Naive thymus-derived CD8-positive, alpha-beta T cell (primary cell): Measurements from ENCODE around the gene ZSWIM1. TPM values are rescaled to one million over a fixed set of nuclear protein-coding genes. Genes with fewer than 3 reads are reported as not detected.

ENCODE experiments used
- ATAC-seq, 2 donors: fragments of 150-1000 bp; cut with Tn5 transposase in 1 of 2; sonication (Bioruptor Pico), chemical (Tn5 transposase) in 1 of 2; 1 replicate in 1 of 2; 2 replicates in 1 of 2; pipeline ENCODE4 v1.10.0; 2021; ENCODE audit warnings: mild to moderate bottlenecking in 2 of 2, moderate library complexity in 2 of 2
- POLR2A ChIA-PET: fragments of 350-600 bp; sonication (Branson Sonifier 250); formaldehyde crosslinking; loops from one replicate; lab custom pipeline; 2021; ENCODE audit warnings: antibody characterized with exemption; lab: Charles Lee
- DNase-seq, 10 donors: peaks; one replicate each; pipeline versions ENCODE4 v3.0.0 to v3.0.0-alpha.2; 2020 to 2022
- H3K27ac Mint-ChIP-seq, 10 donors: one replicate each; pipeline ENCODE4 v1.8.0; 2020 to 2022; ENCODE audit warnings: mild to moderate bottlenecking in 10 of 10, mixed read lengths in 10 of 10, moderate library complexity in 4 of 10, inconsistent platforms in 1 of 10
- H3K27me3 Mint-ChIP-seq, 5 donors: one replicate each; pipeline ENCODE4 v1.8.0; 2021 to 2022; ENCODE audit warnings: mixed read lengths in 5 of 5
- H3K36me3 Mint-ChIP-seq, 3 donors: one replicate each; pipeline ENCODE4 v1.8.0; 2020 to 2022; ENCODE audit warnings: mixed read lengths in 3 of 3, mild to moderate bottlenecking in 2 of 3, inconsistent platforms in 1 of 3
- H3K4me1 Mint-ChIP-seq, 4 donors: one replicate each; pipeline ENCODE4 v1.8.0; 2021 to 2022; ENCODE audit warnings: mixed read lengths in 4 of 4
- H3K4me3 Mint-ChIP-seq, 10 donors: one replicate each; pipeline ENCODE4 v1.8.0; 2020 to 2022; ENCODE audit warnings: mild to moderate bottlenecking in 10 of 10, mixed read lengths in 10 of 10, moderate library complexity in 6 of 10, inconsistent platforms in 1 of 10
- H3K9me3 Mint-ChIP-seq, 9 donors: one replicate each; pipeline ENCODE4 v1.8.0; 2020 to 2022; ENCODE audit warnings: mixed read lengths in 9 of 9, mild to moderate bottlenecking in 3 of 9, inconsistent platforms in 1 of 9, moderate library complexity in 1 of 9
- polyA plus RNA-seq, 3 donors: library from polyadenylated mRNA; unstranded; fragments of 300-500 nt; fragmentation: Illumina TruSeq; gene quantifications; one replicate each; pipeline ENCODE4 v1.2.3, GENCODE V29; 2021
- total RNA-seq, 8 experiments: library from RNA in 2 of 8; stranded (reverse) in 2 of 8; gene quantifications; one replicate each; pipeline ENCODE4 v1.2.3 and lab custom pipeline; 2021 to 2026

ZSWIM1 gene
- total and polyA plus RNA-seq, 5 experiments from 2014 or later: 0.96 to 17.6 (median 9.8) TPM

- peaks cover 5 to 36% (median 27%) of the 10 kb centered on the region in 5 donors for H3K27me3 Mint-ChIP-seq
- no peaks in the 10 kb centered on the region for H3K9me3 Mint-ChIP-seq
- H3K4me3 Mint-ChIP-seq: no peak overlapping the region
- no peaks in the 10 kb centered on the region for H3K36me3 Mint-ChIP-seq
- POLR2A ChIA-PET: interaction anchor here (0.6 to 2.8 kb wide), 2 partner anchors 16 to 105 kb away, joined by 3 to 12 read pairs; partner anchors contain the start of gene PCIF1
- DNase-seq (no peak), ATAC-seq (no peak)
- H3K4me1 Mint-ChIP-seq: peaks cover 0 to 3% (median under 1%) of the 10 kb centered on the region in 4 donors
- no peak overlapping the region for H3K27ac Mint-ChIP-seq
Measured at GRCh38 chr20:45918182-45918737, 37.2 kb downstream of the ZSWIM1 start.

GRCh38 chr20:45918779-45919537 is 37.9 kb downstream of the ZSWIM1 start:
- no peaks in the 10 kb centered on the region for H3K9me3 Mint-ChIP-seq
- peaks cover 0 to 3% (median under 1%) of the 10 kb centered on the region in 4 donors for H3K4me1 Mint-ChIP-seq
- ATAC-seq: no peak
- H3K36me3 Mint-ChIP-seq: no peaks in the 10 kb centered on the region
- peaks cover 5 to 33% (median 27%) of the 10 kb centered on the region in 5 donors for H3K27me3 Mint-ChIP-seq
- H3K27ac Mint-ChIP-seq: no peak overlapping the region
- POLR2A ChIA-PET: interaction anchor here (1.1 to 2.8 kb wide), 3 partner anchors 10 to 95 kb away, joined by 3 to 12 read pairs (median 6); partner anchors contain the start of gene PCIF1
- H3K4me3 Mint-ChIP-seq: no peak overlapping the region
- DNase-seq: no peak

GRCh38 chr20:45919542-45920399 is 38.7 kb downstream of the ZSWIM1 start:
- POLR2A ChIA-PET: interaction anchor here (0.5 to 2.8 kb wide), 4 partner anchors 9 to 96 kb away, joined by 3 to 12 read pairs (median 5); partner anchors contain the start of gene PCIF1
- Mint-ChIP-seq H3K4me3 (no peak overlapping the region), H3K4me1 (peaks cover 0 to 6% (median 3%) of the 10 kb centered on the region in 4 donors), H3K36me3 (no peaks in the 10 kb centered on the region), H3K27me3 (peaks cover 0 to 25% (median 21%) of the 10 kb centered on the region in 5 donors), H3K27ac (peak overlapping the region in 1 of 10 donors; percentile 52), H3K9me3 (no peaks in the 10 kb centered on the region)
- no peak for ATAC-seq
- no peak for DNase-seq

- ATAC-seq (no peak), DNase-seq (no peak)
- Mint-ChIP-seq H3K36me3 (no peaks in the 10 kb centered on the region), H3K4me1 (peaks cover 0 to 6% (median 3%) of the 10 kb centered on the region in 4 donors), H3K4me3 (no peak overlapping the region), H3K9me3 (no peaks in the 10 kb centered on the region), H3K27ac (peak overlapping the region in 1 of 10 donors; percentile 52), H3K27me3 (peaks cover 0 to 21% (median 18%) of the 10 kb centered on the region in 5 donors)
- POLR2A ChIA-PET: interaction anchor here (0.7 to 2.8 kb wide), 4 partner anchors 14 to 97 kb away, joined by 3 to 12 read pairs (median 4); partner anchors contain the start of gene PCIF1
Measured at GRCh38 chr20:45920462-45921336, 39.7 kb downstream of the ZSWIM1 start.

GRCh38 chr20:45921337-45922189 is 40.5 kb downstream of the ZSWIM1 start:
- Mint-ChIP-seq H3K36me3 (no peaks in the 10 kb centered on the region), H3K27ac (peak overlapping the region in 3 of 10 donors; percentile 9 to 43 (median 30)), H3K4me1 (peaks cover 0 to 6% (median 3%) of the 10 kb centered on the region in 4 donors), H3K4me3 (peak overlapping the region in 1 of 10 donors; percentile 8), H3K27me3 (peaks cover 0 to 16% (median 11%) of the 10 kb centered on the region in 5 donors), H3K9me3 (no peaks in the 10 kb centered on the region)
- DNase-seq: no peak
- ATAC-seq: no peak
- POLR2A ChIA-PET: interaction anchor here (0.7 to 2.8 kb wide), 4 partner anchors 13 to 59 kb away, joined by 3 to 12 read pairs (median 8); partner anchors contain the start of gene PCIF1

GRCh38 chr20:45924391-45925261 is 43.6 kb downstream of the ZSWIM1 start:
- no peak overlapping the region for H3K4me3 Mint-ChIP-seq
- peak overlapping the region in 1 of 10 donors; percentile 8 for H3K27ac Mint-ChIP-seq
- POLR2A ChIA-PET: interaction anchor here (1.9 to 2.7 kb wide), 2 partner anchors 10 to 35 kb away, joined by 10 to 12 read pairs; partner anchors contain the start of genes CTSA, NEURL2 and PCIF1
- DNase-seq: no peak
- no peaks in the 10 kb centered on the region for H3K9me3 Mint-ChIP-seq
- H3K36me3 Mint-ChIP-seq: no peaks in the 10 kb centered on the region
- no peak for ATAC-seq
- peaks cover 0 to 13% (median 6%) of the 10 kb centered on the region in 5 donors for H3K27me3 Mint-ChIP-seq
- H3K4me1 Mint-ChIP-seq: peaks cover 0 to 8% (median 5%) of the 10 kb centered on the region in 4 donors

- no peaks in the 10 kb centered on the region for H3K9me3 Mint-ChIP-seq
- no peaks in the 10 kb centered on the region for H3K36me3 Mint-ChIP-seq
- no peak overlapping the region for H3K4me3 Mint-ChIP-seq
- H3K27ac Mint-ChIP-seq: peak overlapping the region in 1 of 10 donors; percentile 45
- H3K4me1 Mint-ChIP-seq: peaks cover 0 to 10% (median 5%) of the 10 kb centered on the region in 4 donors
- H3K27me3 Mint-ChIP-seq: peaks cover 0 to 7% (median 1%) of the 10 kb centered on the region in 5 donors
- DNase-seq (no peak), ATAC-seq (no peak)
- POLR2A ChIA-PET: interaction anchor here (1.0 to 2.7 kb wide), 3 partner anchors 8 to 68 kb away, joined by 3 to 12 read pairs (median 10); partner anchors contain the start of genes CTSA, NEURL2 and PCIF1
Measured at GRCh38 chr20:45925821-45926506, 44.9 kb downstream of the ZSWIM1 start.

- Mint-ChIP-seq H3K27me3 (peaks cover 0 to 2% (median 0%) of the 10 kb centered on the region in 5 donors), H3K9me3 (no peaks in the 10 kb centered on the region), H3K36me3 (no peaks in the 10 kb centered on the region), H3K4me3 (no peak overlapping the region), H3K4me1 (peaks cover 0 to 8% (median 5%) of the 10 kb centered on the region in 4 donors), H3K27ac (peak overlapping the region in 1 of 10 donors; percentile 33)
- no peak for DNase-seq
- POLR2A ChIA-PET: interaction anchor here (2.7 kb wide), 1 partner anchor 37 kb away, joined by 10 read pairs; the partner anchor contains the start of genes CTSA and NEURL2
- no peak for ATAC-seq
Measured at GRCh38 chr20:45926731-45927070, 45.7 kb downstream of the ZSWIM1 start.

GRCh38 chr20:45927071-45927878 is 46.2 kb downstream of the ZSWIM1 start:
- Mint-ChIP-seq H3K9me3 (no peaks in the 10 kb centered on the region), H3K27ac (peak overlapping the region in 6 of 10 donors; percentile 5 to 85 (median 39)), H3K27me3 (no peaks in the 10 kb centered on the region), H3K36me3 (no peaks in the 10 kb centered on the region), H3K4me1 (peaks cover 0 to 11% (median 5%) of the 10 kb centered on the region in 4 donors), H3K4me3 (no peak overlapping the region)
- POLR2A ChIA-PET: interaction anchor here (0.7 to 2.7 kb wide), 2 partner anchors 37 to 46 kb away, joined by 3 to 10 read pairs; partner anchors contain the start of genes CTSA, NEURL2 and ZSWIM1
- DNase-seq (no peak), ATAC-seq (no peak)
